ENCODE results near the gene VAMP2. TPM values are rescaled to one million over a fixed set of nuclear protein-coding genes. Genes with fewer than 3 reads are reported as not detected.

Gene VAMP2
- total RNA-seq, 1 donor from 2014 or later = 64.6 TPM

GRCh38 chr17:8158267-8159031, 4.3 kb downstream of the VAMP2 start:
- intact Hi-C loops (cut with micrococcal nuclease) = loop anchor here (10.0 kb wide), 2 partner anchors 274 to 924 kb away; partner anchors contain the start of genes CHD3, DVL2 and PHF23

- intact Hi-C loops (cut with micrococcal nuclease) = loop anchor here (1.0 to 10.0 kb wide), 10 partner anchors 16 to 922 kb away; partner anchors contain the start of genes CHD3, CTC1, DVL2 and PHF23
These were observed 6.3 kb downstream of the VAMP2 start for GRCh38 chr17:8156246-8156992.

DNA sequence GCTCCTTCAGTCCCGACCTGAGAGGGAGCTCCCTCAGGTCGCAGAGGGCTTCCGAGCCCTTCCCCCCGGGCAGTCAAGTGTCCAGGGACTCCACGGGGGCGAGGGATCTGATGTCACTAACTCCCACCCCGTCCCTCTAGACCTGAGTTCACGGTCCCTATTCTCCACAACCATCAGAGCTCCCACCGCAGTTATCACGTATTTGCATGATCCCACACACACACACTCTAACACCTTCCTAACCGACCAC, 6.8 kb downstream of the VAMP2 start:
- intact Hi-C loops (cut with micrococcal nuclease) = loop anchor here (1.0 to 10.0 kb wide), 10 partner anchors 17 to 921 kb away; partner anchors contain the start of genes CHD3, CTC1, DVL2 and PHF23

GRCh38 chr17:8155231-8155995, 7.3 kb downstream of the VAMP2 start:
- intact Hi-C loops (cut with micrococcal nuclease) = loop anchor here (10.0 kb wide), 2 partner anchors 271 to 921 kb away; partner anchors contain the start of genes CHD3, DVL2 and PHF23

DNA sequence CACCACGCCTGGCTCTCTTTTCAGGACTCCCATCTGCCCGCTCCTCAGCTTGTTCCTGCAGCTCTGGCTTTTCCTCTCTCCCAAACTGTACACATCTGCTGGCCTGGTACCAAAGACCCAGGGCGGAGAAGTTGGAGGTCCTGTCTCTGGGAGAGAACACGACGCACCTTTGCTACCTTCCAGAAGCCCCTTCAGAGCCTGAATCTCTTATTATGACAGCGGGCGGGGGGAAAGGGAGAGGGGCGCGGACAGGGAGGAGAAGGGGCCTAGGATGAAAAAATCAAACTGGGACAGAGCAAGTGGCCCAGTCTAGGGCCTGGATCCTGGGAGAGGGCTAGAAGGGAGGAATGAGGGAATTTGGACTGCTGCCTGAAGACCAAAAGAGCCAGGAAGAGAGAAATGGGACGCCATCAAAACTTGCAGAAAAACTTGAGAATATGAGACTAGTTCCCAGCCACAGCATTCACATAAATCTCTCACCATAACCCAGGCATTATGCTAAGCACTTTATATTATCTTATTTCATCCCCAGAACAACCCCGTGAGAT, 8.1 kb downstream of the VAMP2 start:
- intact Hi-C loops (cut with micrococcal nuclease) = loop anchor here (10.0 kb wide), 2 partner anchors 270 to 920 kb away; partner anchors contain the start of genes CHD3, DVL2 and PHF23

- intact Hi-C loops (cut with micrococcal nuclease) = loop anchor here (10.0 kb wide), 2 partner anchors 269 to 919 kb away; partner anchors contain the start of genes CHD3, DVL2 and PHF23
These were observed 8.7 kb downstream of the VAMP2 start for GRCh38 chr17:8153957-8154607.

DNA sequence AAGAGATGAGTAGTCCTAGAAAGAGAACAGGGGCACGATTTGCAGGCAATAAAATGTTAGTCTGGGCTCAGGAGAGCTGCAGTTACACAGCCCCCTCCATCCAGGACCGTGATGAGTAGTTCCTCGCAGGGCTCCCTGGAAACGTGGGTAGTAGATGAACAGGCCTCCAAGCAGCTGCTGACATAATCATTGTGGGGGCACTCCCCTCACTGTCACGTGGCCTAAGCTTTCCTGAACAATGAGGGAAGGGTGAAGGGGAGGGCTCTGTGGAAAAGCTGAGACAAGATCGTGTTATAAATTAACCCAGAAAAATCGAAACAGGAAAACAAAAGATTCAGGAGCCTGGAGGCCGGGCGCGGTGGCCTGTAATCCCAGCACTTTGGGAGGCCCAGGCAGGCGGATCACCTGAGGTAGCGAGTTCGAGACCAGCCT, 9.2 kb downstream of the VAMP2 start:
- intact Hi-C loops (cut with micrococcal nuclease) = loop anchor here (10.0 kb wide), 2 partner anchors 269 to 919 kb away; partner anchors contain the start of genes CHD3, DVL2 and PHF23

DNA sequence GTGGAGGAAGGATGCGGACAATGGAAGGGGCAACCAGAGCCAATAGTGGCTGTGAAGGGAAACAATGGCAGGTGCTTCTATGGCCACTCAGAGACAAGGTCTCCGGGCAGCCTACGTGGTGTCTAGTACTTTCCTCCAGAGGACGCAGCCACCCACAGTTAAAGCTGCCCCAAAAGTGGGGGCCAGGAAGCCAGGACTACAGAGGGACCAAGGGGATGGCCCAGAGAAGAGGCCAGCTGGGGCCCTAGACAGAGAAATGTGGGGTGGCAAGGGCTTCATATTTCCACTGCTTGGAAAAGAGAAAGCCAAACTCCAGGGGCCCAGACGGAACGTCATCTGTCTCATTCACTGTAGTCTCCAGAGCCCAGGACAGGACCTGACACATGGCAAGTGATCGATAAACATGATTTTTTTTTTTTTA, 9.7 kb downstream of the VAMP2 start:
- intact Hi-C loops (cut with micrococcal nuclease) = loop anchor here (10.0 kb wide), 2 partner anchors 268 to 918 kb away; partner anchors contain the start of genes CHD3, DVL2 and PHF23

DNA sequence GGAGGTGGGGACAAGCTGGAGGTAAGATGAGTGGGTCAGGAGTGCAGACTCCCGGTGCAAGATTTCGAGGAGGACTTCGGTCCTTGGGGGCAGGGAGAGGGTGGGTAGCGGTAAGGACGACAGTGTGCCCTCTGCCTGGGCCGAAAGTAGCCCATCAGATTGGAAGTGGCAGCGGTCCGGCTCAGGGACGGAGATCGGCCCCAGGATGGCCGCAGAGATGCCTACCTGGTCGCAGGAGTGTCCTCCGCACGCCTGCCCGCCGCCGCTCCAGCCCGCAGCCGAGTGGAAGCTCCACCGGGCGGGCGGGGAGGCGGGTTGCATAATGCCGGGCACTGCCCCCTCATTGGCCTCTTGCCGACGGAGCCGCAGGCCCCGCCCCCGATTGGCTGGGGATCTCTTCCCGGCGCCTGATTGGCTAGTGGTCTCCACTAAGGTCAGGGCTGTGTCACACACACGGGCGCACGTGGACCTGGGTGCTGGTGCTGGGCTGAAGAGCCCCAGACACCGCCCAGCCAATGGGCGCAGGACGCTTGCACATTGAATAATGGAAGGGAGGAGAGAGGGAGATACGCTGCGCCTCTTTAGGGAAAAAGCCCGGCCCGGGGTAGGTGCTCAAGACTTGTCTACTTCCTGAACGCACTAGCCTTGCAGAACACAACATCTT, 10.5 kb downstream of the VAMP2 start, which contains the start of gene PER1:
Gene PER1 (minus strand): TSS at position 293 of the 664 bp plus-strand sequence. CDS start 1,698 bp downstream, outside the sequence.
- intact Hi-C loops (cut with micrococcal nuclease) = loop anchor here (10.0 kb wide), 2 partner anchors 267 to 917 kb away; partner anchors contain the start of genes CHD3, DVL2 and PHF23

DNA sequence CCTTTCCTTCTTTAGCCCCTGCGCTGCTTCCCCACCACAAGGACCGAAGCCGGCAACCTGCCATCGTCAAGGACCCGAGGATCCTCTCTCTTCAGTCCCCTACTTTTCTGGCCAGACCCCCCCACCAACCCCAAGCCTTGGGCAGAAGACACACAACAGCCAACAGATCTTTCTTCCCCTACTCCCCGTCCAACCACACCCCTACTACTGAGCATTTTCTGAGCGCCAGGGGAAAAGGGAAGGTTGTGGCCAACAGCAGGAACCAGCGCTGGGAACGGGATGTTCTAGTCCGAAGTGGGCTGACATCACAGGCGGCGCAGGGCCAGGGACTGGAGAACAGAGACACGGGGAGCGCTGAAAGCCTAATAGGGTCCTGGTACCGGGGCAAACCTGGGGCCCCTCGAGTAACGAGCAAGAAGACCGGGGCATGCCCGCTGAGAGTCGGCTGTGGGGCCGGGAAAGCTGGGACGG, 11.1 kb downstream of the VAMP2 start:
- intact Hi-C loops (cut with micrococcal nuclease) = loop anchor here (1.0 to 10.0 kb wide), 3 partner anchors 12 to 917 kb away; partner anchors contain the start of genes CHD3, DVL2 and PHF23

DNA sequence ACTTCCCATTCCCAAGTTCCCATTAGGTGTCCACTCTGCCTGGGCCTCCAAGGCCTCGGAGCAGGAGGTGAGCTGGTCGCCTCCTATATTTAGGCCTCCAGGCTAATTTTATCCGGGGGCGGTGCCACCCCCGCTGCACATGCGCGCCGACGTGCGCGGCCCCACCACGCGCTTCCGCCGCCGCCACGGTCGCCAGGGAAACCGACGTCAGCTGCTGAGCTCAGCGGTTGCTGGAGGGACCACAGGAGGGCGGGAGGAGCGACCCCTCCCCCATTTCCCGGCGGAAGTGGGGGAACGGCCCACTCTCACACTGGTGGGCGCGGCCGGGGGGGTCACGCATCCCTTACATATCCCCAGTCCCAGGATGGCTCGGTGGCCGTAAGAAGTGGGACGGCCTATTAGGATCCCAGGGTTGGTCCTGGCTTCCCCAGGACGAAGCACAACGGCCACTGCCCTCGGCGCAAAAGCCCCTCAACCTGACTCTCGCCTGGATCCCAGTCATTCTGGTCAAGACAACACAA, 11.6 kb downstream of the VAMP2 start:
- intact Hi-C loops (cut with micrococcal nuclease) = loop anchor here (1.0 to 10.0 kb wide), 3 partner anchors 12 to 916 kb away; partner anchors contain the start of genes CHD3, DVL2 and PHF23

DNA sequence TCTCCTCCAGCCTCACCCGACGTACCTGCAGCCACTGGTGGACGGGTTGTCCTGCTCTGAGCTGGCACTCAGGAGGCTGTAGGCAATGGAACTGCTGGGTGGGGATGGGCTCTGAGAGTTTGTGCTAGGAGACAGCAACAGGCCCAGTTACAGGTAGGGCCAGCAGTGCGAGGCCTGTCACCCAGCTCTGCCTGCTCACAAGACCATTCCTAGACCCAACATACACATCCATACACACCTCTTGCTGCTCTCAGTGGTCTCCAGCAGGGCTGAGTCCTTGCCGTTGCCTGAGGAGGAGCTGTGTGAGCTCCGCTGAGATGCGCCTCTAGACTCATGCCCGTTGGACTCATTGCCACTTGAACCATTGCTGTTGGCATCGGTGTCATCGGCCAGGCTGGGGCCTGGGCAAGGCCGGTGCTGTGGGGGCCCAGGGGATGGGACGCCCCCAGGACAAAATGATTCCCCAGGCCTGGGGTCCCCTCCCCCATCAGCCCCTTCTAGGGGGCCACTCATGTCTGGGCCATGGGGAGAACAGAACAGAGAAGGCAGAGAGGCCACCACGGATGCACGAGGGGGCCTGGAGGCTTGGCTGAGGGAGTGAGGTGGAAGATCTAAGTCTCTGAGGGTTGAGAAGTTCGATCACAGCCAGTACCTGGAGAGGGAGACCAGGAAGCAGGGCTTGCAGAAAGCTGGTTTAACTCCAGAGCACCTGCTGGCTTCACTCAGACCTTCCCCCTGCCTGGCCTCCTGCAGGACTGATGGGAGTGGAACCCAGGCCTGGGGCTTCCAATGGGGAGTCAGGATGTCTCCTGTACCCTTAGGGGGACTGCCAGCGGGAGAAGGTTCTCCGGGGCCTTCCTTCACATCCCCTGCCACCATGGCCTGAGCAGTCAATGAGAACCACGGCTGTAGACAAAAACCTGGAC, 12.3 kb downstream of the VAMP2 start:
- intact Hi-C loops (cut with micrococcal nuclease) = loop anchor here (1.0 to 10.0 kb wide), 3 partner anchors 11 to 916 kb away; partner anchors contain the start of genes CHD3, DVL2 and PHF23

DNA sequence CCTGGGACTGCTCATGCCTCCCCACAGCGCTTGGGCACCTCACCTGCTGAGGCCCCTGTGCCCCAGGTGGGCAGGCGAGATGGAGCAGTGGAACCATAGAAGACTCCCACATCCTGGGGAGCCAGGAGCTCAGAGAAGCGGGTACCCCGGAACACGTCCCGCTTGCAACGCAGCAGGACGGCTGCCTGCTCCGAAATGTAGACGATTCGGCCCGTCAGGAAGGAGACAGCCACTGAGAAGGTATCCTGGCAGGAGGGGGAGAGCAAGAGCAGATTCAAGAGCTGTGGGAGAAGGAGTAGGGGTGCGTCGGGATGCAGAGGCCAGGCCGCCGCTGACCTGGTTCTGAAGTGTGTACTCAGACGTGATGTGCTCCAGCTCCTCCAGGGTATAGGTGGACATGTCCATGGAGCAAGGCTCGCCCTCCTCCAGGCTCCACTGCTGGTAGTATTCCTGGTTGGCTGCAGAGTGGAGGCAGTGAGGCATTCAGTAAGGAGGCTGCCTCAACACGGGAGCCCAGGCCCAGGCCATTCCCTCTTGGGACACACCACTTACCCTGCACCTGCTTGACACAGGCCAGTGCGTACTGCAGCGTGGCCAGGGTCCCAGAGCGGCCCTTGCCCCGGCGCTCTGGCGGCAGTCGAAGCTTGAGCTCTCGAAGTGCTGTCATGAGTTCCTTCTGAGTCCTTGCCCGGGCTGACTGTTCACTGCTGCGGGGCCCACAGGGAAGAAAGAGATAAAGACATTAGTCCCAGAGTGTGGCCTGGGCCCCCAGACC, 13.1 kb downstream of the VAMP2 start:
- intact Hi-C loops (cut with micrococcal nuclease) = loop anchor here (10.0 kb wide), 2 partner anchors 265 to 915 kb away; partner anchors contain the start of genes CHD3, DVL2 and PHF23

DNA sequence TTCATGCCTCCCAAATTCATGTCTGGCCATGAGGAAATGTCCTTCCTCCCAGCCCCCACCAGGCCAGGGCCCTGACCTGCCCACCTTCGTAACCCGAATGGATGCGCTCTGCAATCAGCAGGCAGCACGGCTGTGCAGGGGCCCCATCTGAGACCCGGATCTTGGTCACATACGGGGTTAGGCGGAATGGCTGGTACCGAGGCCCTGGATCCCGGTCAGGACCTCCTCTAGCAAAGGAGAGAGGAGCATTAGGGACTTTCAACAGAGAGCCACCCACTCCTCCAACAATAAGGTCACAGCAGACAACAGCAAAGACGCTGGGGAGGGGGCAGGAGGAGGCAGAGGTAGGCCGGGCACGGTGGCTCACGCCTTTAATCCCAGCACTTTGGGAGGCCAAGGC, 14.2 kb downstream of the VAMP2 start:
- intact Hi-C loops (cut with micrococcal nuclease) = no loop called here

GRCh38 chr17:8147805-8148404, 14.8 kb downstream of the VAMP2 start:
- intact Hi-C loops (cut with micrococcal nuclease) = no loop called here

- intact Hi-C loops (cut with micrococcal nuclease) = no loop called here
These were observed 15.5 kb downstream of the VAMP2 start for GRCh38 chr17:8147141-8147804.

Measured in T-helper 2 cell treated with Interferon-gamma antibody and Interleukin-4, amounts not matched to agents 100 ng/mL and 5 ng/mL, for 36 hours (primary cell).